Activated CD4-positive, alpha-beta T cell treated with anti-CD3 and anti-CD28 coated beads for 1 hour (primary cell): ENCODE data around the gene CTNNA3.
"Not testable (repeated sequence)": the region's sequence is repeated elsewhere in the genome, so short reads cannot be mapped to it uniquely, and the experiment has no call there.

Experiments
- DNase-seq: peaks from one replicate; pipeline ENCODE4 v3.0.0-alpha.2; 2020

The CTNNA3 gene

DNA sequence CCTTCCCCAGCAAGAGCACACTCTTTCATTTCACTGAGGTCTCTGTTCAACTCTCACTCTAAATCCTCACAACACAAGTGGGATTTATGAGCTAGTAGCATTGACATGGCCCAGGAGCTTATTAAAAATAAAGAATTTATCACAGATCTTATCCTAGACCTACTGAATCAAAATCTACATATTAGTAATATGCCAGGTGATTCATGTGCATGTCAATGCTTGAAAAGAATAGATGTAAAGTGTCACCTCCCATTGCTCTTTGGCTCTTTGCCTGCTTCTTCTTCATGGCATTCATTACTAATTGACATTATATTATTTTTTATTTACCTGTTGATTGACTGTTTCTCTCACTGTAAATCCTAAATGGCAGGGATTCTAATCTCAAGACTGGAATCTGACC is 1229.4 kb downstream of the CTNNA3 start:
- no peak for DNase-seq

DNA sequence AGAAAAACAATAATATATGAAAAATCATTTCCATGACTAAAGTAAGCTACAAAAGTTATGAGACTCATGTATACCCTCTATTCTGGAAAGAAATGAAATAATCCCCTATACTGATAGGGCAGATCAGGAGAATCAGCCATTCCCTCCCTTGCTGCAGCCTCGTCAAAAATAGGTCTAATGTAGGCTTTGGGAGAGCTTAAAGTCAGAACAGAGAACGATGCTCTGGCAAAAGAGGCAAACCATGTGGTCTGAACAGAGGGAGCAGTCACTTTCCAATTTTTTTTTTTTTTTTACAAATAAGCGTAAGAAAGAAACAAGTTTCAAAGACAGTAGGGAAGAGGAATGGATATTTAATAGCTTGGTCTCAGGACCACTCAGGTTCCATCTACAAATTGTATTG is 1232.4 kb downstream of the CTNNA3 start:
- DNase-seq: no peak

DNA sequence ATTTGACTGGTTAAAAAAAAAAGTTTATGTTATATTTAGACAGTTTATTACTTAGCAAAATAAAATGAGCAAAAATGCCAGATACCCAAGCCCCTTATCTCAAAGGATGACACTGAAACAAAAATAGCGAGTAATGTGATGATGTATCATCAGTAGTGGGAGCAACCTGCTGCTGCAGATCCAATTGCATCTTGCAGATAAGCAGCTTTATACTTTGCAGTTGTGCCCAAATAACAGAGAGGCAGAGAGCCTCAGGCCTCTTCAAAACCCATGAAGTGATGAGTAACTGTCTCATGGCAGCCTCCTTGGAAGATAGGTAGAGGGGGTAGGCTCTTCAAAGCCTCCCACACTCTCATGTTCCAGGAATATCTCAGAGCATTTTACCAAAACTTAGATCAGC is 1238.4 kb downstream of the CTNNA3 start:
- DNase-seq: no peak

DNA sequence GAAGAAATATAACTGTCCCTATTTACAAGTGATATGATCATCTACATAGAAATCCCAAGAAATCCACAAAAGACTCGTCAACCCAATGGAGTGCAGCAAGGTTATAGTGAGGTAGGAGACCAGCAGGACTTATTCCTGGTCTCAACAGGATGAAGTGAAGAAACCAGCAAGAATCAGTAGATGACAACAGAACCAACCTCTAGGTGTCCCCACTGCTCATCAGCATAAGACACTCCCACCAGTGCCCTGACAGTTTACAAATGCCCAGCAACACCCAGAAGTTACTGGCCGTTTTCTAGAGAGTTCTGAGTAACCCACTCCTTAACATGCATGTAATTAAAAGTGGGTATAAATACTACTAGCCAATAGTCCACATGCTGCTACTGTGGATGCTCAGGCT is 1240.7 kb downstream of the CTNNA3 start:
- no peak for DNase-seq

DNA sequence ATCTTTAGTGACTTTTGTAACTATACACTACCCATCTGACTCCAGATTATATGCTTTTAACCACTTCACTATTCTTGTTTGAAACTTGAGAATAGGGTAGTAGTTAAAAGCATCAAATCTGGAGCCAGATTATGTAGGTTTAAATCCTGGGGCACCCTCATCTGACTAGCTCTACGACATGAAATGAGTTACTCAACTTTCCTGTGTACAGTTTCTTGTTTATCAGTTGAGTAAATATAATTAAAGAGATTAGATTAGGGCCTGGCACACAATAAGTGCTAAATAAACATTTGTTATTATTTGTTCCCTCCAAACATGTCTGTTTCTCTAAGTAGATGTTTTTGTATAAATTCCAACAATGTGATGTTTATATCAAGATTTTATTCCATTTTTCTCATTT is 1255.4 kb downstream of the CTNNA3 start:
- DNase-seq: no peak

DNA sequence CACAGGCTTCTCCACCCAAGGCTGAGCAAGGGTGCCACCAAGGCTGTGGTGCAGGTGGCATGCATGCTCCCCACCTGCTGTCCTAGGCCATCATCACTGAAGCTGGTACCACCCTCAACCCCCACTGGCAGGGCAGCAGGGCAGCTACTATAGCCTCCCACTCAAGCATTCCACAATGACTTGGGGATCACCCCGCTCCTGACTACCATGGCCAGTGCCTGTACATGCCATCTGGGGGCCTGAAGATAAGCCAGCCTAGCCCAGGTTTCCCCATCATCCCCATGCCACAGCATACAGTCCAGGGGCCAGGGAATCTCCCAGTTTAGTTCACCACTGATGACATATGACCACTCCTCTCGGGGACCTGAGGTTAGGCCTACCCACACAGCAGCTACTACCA is 1281.1 kb downstream of the CTNNA3 start:
- DNase-seq: no peak

DNA sequence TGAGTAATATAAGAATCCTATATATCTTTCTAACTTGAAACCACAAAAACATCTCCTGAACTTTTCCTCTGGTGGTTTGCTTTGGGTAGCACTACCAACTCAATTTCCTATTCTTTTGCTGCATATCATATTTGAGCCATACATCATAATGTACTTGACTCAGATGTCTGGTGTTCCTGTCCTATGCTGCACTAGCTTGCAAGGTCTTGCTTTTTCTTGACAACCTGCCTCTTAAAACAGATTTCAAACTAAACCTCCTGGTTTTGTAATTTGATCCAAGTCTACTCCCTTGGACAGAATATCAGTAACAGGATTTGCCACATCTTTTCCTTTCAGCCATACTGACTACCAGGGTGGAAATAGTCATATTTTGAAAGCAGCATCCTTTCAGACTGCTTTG is 1290.4 kb downstream of the CTNNA3 start:
- DNase-seq: no peak

DNA sequence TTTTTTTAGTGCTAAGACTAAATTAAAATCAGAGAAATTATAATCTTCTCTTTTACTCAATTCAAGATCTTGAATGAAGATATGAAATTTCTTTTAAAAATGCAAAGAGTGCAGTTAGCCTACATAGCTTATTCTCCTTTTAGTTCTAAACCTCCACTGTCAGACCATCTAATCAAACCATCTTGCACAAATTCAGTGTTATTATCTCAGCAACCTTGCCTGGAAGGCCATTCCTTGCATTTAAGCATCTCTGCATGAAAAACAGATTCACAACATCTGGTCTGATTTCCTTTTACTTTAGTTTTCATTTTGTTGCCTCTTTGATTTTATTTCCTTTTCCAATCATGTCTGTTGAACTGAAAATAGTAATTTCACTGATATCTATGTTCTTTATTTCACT is 1297.3 kb downstream of the CTNNA3 start:
- no peak for DNase-seq

DNA sequence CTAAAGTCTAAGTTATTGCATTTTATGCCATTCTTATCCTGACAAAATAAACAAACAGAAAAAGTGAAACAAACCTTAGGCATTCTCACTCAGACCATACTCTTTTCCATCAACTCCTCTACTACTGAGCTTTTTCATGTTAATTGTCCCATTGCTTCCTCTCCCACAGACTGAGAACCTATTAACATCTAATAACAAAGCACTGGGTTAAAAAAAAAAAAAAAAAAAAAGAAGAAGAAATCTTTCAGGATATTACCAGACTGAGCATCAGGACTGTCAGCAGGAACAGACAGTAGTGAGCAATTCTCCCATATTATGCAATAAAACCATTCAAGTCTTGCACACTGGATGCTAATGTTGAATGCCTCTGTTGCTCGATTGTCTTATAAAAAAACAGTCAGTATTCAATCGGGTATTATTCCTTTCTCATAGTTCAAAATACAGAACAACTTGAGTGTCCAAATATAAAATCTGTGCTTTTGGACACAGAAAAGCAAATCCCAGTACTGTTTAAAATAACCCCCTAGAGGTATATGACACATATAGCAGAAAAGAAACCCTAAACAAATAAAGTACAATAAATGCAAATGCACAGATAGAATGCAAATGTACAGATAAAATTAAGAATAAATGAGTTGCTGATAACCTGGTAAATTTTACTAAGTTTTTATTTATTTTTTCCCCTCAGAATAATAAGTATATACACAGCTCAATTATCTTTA is 1301.5 kb downstream of the CTNNA3 start:
- DNase-seq: no peak

DNA sequence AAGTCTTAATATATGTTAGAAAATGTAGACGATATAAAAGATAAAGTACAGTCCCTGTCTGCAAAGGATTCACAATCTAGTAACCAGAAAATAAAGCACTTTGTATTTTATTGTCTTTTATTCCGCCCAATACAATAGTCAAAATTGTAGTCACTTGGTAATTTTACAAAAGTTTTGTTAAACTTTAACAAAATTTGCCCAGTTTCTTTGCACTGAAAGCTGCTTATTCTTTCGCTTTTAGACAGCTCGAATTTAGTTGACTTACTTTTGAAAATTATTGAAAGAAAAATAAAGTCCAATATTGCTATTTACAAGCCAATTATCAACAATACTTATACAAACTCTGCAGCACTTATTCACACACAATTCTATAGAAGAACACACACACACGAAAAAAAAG is 1305.1 kb downstream of the CTNNA3 start:
- DNase-seq: no peak

DNA sequence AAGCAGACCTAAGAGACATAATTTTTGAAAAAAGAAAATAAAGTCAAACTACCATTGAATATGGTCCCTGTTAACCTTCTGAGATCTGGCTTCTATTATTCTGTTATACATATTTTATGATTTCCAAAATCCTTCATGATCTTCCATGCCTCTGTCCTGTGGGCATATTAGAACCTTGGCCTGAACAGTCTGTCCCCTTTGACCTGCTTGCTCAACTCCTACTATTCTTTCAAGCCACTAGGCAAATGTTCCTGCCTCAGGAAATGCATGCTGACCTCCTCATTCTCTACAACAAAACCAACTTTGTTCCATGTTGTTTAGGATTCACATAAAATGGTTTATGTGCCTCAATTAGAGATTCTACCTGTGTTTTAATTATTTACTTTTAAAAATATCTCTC is 1315.0 kb downstream of the CTNNA3 start:
- DNase-seq: no peak

DNA sequence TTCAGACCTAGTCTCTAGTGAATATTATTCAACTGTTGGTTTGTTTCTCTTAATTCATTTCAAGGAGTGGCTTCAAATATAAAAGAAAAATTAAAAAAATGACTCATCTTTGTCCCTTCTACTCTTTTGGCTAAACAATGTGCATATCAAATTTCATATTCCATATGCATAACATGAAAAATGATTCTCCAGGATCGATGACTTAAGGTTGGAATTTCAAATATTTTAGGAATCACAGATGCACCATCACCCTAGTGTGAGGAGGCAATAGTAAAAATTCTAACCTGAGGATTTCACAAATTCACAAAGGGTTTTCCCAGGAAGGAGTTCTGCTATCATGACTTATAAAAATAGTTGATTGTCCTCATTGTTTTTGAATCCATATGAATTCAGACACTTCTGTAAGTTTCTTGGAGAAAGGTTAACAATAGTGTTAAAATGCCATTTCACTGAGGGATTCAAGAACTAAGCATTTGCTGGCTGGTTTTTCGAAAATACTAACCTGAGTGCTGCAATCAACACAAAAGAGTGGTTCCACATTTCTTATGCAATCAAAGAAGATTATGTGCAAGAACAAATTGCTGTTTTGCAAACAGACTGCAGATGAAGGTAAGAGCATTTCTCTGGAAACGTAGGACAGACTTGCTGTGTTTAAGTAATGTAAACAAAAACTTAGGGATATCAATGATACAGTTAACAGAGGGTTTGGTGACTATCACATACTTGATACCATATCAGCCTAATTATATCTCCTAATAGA is 1317.7 kb downstream of the CTNNA3 start:
- no peak for DNase-seq

DNA sequence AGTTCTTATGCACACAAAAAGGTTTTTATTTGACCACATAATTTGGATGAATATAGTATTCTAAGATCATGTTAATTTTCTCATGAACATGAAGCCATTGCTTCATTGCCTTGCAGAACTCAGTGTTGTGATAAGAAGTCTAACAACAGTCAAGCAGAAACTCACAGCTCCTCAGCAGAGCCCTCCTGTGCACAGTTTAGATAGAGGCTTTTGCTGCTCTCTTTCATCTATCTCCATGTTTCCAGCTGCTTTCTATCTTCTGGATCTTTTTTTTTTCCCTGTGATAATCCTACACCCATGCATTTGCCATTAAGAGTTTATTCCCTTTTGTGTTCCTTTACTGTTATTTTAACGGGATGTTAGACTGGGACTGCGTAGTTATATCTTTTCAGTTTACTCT is 1327.8 kb downstream of the CTNNA3 start:
- no peak for DNase-seq

DNA sequence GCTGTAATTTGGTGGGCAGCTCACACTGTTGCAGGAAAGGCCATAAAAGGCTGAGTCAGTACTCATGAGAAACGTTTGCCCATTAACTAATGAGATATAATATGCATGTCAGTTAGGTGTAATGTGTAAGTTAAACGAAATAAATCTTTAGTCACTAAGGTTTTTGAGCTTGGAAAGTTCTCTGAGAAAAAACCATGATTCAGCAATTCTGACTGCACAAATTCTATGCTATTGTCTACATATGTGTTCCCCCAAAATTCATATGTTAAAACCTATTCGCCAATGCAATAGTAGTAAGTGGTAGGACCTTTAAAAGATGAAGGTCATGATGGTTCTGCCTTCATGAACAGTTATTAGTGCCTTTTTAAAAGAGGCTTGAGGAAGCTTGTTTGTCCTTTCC is 1329.8 kb downstream of the CTNNA3 start:
- DNase-seq: no peak

DNA sequence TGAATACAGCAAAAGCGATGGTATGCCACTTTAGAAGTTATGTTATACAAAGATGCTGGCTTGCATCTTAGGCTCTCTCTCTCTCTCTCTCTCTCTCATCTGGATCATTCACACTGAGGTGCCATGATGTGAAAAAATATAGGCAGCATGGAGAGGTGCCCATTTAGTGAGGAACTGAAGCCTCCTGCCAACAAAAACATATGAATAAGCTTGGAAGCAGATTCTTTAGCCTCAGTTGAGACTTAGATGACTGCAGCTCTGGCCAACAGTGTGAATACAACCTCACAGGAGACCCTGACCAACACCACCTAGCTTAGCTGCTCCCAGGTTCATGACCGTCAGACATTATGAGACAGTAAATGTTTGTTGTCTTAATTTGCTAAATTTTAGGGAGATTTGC is 1330.3 kb downstream of the CTNNA3 start:
- no peak for DNase-seq

DNA sequence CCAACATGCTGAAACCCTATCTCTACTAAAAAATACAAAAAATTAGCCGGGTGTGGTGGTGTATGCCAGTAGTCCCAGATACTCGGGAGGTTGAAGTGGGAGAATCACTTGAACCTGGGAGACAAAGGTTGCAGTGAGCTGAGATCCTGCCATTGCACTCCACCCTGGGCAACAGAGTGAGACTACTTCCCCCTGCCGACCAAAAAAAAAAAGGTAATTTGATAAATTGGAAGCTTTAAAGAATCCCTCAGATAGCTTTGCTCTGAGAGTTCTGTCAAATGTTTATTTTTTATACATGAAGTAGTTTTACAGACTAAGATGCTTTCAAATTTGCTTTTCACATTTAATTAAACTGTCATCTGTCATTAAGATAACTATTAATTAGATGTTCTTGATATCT is 1333.5 kb downstream of the CTNNA3 start:
- DNase-seq: no peak

DNA sequence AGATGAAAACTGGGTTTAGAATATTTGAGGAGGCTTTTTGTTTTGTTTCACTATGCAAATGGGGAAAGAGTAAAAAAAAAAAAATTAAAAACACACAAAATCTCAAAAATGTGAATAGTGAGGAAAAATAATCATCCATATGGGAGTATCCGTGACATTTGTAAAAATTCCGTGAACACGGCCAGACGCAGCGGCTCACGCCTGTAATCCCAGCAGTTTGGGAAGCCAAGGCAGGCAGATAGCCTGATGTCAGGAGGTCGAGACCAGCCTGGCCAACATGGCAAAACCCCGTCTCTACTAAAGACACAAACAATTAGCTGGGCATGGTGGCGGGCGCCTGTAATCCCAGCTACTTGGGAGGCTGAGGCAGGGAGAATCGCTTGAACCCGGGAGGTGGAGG is 1342.2 kb downstream of the CTNNA3 start:
- not testable (repeated sequence) for DNase-seq

DNA sequence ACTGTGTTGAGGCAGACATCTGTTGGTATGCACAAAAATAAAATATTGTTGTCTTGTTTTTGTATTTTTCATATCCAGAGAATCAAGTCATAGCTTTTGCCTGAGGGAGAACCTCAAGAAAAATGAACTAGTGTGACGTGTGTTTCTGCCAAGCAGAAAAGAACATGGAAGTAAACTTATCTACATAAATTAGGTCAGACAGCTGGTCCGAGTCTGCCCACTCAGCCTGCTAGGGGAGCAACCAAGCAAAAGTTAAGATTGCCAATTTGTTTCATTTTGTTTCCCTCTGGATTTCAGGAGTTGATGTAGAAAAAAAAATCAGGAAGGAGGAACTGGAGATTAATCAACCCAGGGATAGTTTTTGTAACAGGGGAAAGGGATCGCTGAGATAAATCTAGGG is 1342.6 kb downstream of the CTNNA3 start:
- DNase-seq: no peak

DNA sequence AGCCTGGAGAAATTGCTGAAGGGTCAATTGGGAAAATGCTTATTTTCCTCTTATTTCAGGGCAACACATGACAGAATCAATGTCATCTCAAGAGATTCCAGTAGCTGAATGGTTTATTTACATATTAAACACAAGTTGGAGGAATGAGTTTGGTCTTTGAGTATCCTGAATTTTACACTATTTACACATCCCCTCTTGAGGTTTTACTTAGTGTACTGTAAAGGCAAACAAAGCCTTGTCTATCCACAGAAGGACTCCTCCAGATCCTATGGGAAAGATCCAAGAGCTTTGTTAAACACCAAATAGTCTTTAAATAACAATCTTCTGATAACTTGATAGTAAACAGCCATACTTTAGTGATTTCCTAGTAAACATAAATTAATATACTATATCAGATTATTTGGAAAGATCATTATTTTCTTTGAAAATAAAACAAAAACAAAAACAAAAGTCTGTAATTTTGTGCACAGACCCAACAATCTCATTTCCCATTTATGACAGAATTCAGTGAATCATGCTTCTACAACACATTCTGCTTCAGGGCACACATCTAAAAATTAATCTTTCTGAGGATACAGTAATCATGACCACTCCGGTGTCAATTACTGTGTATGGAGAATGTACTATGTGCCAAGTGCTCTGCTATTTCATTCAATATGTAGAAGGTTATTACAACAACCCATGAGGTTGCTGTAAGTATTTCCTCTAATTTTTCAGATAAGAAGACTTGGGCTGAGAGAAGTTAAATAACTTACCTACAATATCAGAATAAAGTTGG is 1345.2 kb downstream of the CTNNA3 start:
- DNase-seq: no peak

DNA sequence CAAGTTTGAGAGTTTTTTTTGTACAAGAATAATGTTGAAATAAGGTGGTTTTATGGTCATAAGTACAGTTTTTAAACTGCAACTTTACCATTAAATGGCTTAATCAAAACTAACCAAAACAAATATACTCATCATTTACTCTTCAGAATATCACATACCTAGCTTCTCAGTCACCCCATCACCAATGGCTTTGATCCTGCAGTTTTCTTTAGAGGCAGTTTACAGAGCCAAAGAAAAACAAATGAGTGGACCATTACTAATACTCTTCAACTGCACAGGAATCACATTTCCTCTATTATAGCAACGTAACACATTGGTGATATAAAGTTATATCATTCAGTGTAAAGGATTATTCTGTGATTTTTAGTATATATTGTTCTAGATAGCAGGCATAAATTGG is 1346.3 kb downstream of the CTNNA3 start:
- DNase-seq: no peak

DNA sequence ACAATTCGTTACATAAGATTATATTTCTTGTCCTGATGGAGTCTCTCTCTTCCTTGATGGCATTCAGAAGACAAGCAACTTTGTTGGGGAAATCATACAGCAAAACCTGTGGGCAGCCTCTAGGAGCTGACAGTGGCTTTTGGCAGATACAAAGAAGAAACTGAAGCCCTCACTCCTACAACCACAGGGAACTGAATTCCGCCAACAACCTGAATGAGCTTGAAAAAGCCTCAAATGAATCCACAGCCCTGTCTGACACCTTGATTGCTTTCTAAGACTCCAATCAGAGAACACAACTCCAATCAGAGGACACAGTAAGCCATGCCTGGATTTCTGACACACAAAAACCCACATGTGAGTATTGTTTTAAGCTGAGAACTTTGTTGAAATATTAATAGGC is 1346.9 kb downstream of the CTNNA3 start:
- no peak for DNase-seq

DNA sequence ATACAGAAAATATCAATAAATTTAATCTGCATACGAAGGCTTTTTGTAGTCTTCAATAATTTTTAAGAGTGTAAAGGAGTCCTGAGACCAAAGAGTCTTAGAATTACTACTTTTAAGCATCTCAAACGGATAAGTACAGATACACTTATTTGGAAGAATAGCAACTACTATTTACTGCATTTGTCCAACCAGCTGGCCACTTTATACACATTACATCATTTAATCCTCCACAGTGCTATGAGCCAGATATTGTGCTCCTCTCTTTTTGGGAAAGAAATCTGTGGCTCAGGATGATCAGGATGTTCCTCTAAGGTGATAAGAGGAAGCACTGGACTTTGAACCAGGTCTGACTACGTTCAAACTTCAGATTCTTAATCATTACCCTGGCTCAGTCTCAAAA is 1358.8 kb downstream of the CTNNA3 start:
- DNase-seq: no peak

DNA sequence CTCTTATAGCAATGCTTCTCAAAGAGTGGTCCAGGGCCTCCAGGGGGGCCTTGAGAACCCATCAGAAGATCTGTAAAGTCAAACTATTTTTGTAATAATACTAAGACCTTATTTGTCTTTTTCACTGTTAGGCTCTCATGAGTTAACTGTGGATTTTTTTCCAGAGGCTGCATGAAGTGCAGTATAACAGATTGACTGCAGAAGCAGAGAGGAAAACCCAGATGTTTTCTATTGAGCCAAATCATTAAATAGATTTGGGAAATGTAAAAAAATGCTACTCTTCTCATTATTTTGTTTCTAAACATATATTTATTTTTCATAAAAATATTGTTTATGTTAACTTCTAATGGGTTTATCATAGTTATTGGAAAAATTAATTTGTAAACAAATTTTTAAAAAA is 1359.2 kb downstream of the CTNNA3 start:
- DNase-seq: no peak

DNA sequence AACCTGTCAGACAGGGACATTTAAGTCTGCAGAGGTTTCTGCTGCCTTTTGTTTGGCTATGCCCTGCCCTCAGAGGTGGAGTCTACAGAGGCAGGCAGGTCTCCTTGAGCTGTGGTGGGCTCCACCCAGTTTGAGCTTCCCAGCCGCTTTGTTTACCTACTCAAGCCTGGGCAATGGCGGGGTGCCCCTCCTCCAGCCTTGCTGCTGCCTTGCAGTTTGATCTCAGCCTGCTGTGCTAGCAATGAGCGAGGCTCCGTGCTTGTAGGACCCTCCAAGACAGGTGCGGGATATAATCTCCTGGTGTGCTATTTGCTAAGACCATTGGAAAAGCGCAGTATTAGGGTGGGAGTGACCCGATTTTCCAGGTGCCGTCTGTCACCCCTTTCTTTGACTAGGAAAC is 1360.2 kb downstream of the CTNNA3 start:
- DNase-seq: not testable (repeated sequence)
